Right lobe of liver (tissue), 4 donors: ENCODE measurements around the gene SEMA5B.

Experiments used
- POLR2A ChIP-seq: fragments of 450-650 bp; IDR thresholded peaks from one replicate; pipeline ENCODE4 v1.6.1; 2017; ENCODE audit warnings: antibody characterized with exemption, mild to moderate bottlenecking
- TF ChIP-seq, protein P1 (sequence below), 4 donors: fragments of 200-600 bp in 3 of 4; fragments of 450-650 bp in 1 of 4; IDR thresholded peaks; one replicate each; pipeline versions ENCODE4 v1.5.1 to v1.8.0; 2016 to 2022; ENCODE audit warnings: antibody characterized with exemption in 4 of 4, mild to moderate bottlenecking in 2 of 4
- donor health status: DM: no; HTN: no; CAD: no.
- donor health status: DM: no; HTN: no; CAD: no.
- donor health status: DM: no; HTN: yes; CAD: no.

- TF ChIP-seq, protein P1, sequence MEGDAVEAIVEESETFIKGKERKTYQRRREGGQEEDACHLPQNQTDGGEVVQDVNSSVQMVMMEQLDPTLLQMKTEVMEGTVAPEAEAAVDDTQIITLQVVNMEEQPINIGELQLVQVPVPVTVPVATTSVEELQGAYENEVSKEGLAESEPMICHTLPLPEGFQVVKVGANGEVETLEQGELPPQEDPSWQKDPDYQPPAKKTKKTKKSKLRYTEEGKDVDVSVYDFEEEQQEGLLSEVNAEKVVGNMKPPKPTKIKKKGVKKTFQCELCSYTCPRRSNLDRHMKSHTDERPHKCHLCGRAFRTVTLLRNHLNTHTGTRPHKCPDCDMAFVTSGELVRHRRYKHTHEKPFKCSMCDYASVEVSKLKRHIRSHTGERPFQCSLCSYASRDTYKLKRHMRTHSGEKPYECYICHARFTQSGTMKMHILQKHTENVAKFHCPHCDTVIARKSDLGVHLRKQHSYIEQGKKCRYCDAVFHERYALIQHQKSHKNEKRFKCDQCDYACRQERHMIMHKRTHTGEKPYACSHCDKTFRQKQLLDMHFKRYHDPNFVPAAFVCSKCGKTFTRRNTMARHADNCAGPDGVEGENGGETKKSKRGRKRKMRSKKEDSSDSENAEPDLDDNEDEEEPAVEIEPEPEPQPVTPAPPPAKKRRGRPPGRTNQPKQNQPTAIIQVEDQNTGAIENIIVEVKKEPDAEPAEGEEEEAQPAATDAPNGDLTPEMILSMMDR (IDR thresholded peaks at IDR 0.05): no peak
- no peak for TF ChIP-seq POLR2A
Measured at GRCh38 chr3:122994954-122995353, 32.6 kb downstream of the SEMA5B start.
